Measurements from ENCODE around the gene SOX5. TPM values are rescaled to one million over a fixed set of nuclear protein-coding genes. Genes with fewer than 3 reads are reported as not detected.

SOX5 gene
- total RNA-seq, 1 experiment from 2014 or later: 3.1 TPM

- no peak overlapping the region for H3K56ac ChIP-seq (ENCODE audit: insufficient read length, low read depth, low read length)
- H3K23ac ChIP-seq (ENCODE audit: insufficient read length, low read depth, low read length): no peak overlapping the region
- H2AFZ ChIP-seq (ENCODE audit: low read length): no peak overlapping the region
- no peak for TF ChIP-seq CTCF (conservative IDR thresholded peaks at IDR 0.05)
- H2BK120ac ChIP-seq (ENCODE audit: low read depth, low read length, poor library complexity, severe bottlenecking): no peak overlapping the region
- H3T11ph ChIP-seq (ENCODE audit: low read length): no peak overlapping the region
- WGBS (ENCODE audit: extremely low coverage, insufficient read length, low lambda C conversion rate): 100% methylated on average over 1 of the region's 5 CpGs
- H4K91ac ChIP-seq (ENCODE audit: insufficient read length, low read depth, low read length): no peak overlapping the region
- peaks cover 8 to 10% of the 10 kb centered on the region in 2 experiments for H3K4me1 Mint-ChIP-seq
- no peak overlapping the region for H2BK15ac ChIP-seq (ENCODE audit: low read depth, low read length)
- H2AK5ac ChIP-seq (ENCODE audit: insufficient read length, low read length): no peak overlapping the region
- no peak overlapping the region for H3K27ac Mint-ChIP-seq
- H4K20me1 ChIP-seq (ENCODE audit: control insufficient read depth, insufficient read depth, insufficient read length): no peaks in the 10 kb centered on the region
- H3K4ac ChIP-seq (ENCODE audit: low read depth, low read length): no peak overlapping the region
- H3K4me3 Mint-ChIP-seq: no peak overlapping the region
- H3K9me3 ChIP-seq (ENCODE audit: control insufficient read depth, low read depth, low read length): no peaks in the 10 kb centered on the region
- no peak overlapping the region for H3K4me2 ChIP-seq (ENCODE audit: insufficient read depth, insufficient read length, low read length)
- DNase-seq: no peak
- peaks cover 4% of the 10 kb centered on the region; the same call in 1 of the 2 replicates for H3K4me1 ChIP-seq (ENCODE audit: insufficient read depth, low read length)
- H3K9ac ChIP-seq (ENCODE audit: extremely low read depth, insufficient read length, low read length): no peak overlapping the region
- H3K79me2 ChIP-seq (ENCODE audit: insufficient read depth, low read length): no peaks in the 10 kb centered on the region
- H3K23me2 ChIP-seq (ENCODE audit: insufficient read length, low read depth, low read length, poor library complexity, severe bottlenecking): no peaks in the 10 kb centered on the region
- H3K9me3 Mint-ChIP-seq: no peaks in the 10 kb centered on the region
- H2BK5ac ChIP-seq (ENCODE audit: insufficient read length, low read length): no peak overlapping the region
- no peak overlapping the region for H2BK12ac ChIP-seq (ENCODE audit: insufficient read length, low read depth, low read length)
- no peak overlapping the region for H3K14ac ChIP-seq (ENCODE audit: insufficient read depth, low read length)
- H3K18ac ChIP-seq (ENCODE audit: insufficient read length, low read depth, low read length): no peak overlapping the region
- no peaks in the 10 kb centered on the region for H3K27me3 ChIP-seq (ENCODE audit: insufficient read depth, low read length)
- no peaks in the 10 kb centered on the region for H3K79me1 ChIP-seq (ENCODE audit: insufficient read depth, low read depth, low read length, poor library complexity, severe bottlenecking)
- H4K8ac ChIP-seq (replicated peaks; ENCODE audit: insufficient read length, low read depth, low read length): no peak overlapping the region
- H3K36me3 Mint-ChIP-seq (ENCODE audit: insufficient read depth in 1 of 3, low read depth in 3 of 3): no peaks in the 10 kb centered on the region; a peak in 1 of 7 replicates
- H2BK20ac ChIP-seq (ENCODE audit: low read depth, low read length, poor library complexity, severe bottlenecking): no peak overlapping the region
- H3K27me3 Mint-ChIP-seq (ENCODE audit: low read depth): no peaks in the 10 kb centered on the region
- no peak overlapping the region for H4K5ac ChIP-seq (ENCODE audit: insufficient read length, low read depth, low read length)
- no peak overlapping the region for H3K27ac ChIP-seq (ENCODE audit: insufficient read length, low read depth, low read length)
Measured at GRCh38 chr12:23556661-23557060, 392.8 kb downstream of the SOX5 start.

Data from H9 (cell line).